ENCODE data around the gene HOXC9.

HOXC9 gene

DNA sequence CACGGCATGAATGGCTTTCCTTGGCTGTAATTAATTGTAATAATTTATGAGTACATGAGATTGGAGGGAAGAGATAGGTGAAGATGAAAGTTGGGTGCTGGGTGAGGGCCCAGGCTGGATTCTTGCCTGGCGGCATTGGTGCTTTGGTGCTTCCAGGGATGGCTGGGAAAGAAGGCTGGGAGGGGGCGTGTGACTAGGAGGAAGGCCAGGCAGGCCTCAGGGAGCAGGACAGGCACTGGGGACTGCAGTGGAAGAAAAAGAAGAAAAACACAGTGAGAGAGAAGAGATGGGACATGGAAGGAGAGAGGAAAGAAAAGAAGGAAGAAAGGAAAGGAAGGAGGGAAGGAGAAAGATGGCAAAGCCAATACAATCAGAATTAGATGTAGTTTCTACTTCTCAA lies 3.7 kb downstream of the HOXC9 start:
- DNase-seq = no peak

- DNase-seq = no peak
Measured at GRCh38 chr12:54004063-54004840, 4.3 kb downstream of the HOXC9 start.

GRCh38 chr12:54004841-54005530 lies 5.0 kb downstream of the HOXC9 start:
- DNase-seq = no peak

- no peak for DNase-seq
Measured at GRCh38 chr12:54005531-54005852, 5.5 kb downstream of the HOXC9 start.

DNA sequence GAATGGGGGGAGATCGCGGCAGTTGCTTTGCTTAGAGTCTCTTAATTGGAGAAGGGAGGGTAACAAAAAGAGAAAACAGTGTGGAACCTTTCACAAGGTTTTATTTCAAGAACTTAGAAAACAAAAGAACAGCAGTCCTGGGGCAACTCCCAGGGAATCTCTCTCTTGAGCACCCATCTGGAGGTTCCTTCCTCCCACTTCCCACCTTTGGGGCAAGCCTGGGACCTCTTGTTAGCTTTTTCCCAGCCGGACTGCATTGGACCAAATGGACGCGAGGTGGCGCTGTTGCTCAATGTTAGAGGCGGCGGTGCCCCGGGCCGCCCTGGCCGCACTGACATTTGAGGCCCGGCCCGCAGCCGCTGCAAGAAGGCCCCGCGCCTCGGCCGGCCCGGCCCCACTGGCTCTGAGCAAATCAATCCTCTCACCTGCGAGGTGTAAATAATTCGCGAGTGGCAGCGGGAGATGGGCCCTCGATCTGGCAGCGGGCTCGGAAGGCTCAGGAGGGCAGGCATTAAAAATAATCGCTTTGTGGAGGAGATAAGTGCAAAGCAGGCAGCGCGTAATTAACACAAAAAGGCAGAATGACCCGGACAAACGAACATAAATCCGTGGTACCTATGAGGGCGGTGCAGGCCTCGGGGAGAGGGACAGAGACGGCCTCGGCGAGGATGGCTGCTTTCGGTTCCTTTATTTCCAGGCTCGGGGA lies 6.0 kb downstream of the HOXC9 start:
- peak; percentile 70 for DNase-seq

- no peak for DNase-seq
Measured at GRCh38 chr12:54006559-54007220, 6.7 kb downstream of the HOXC9 start.

GRCh38 chr12:54007538-54008259 lies 7.7 kb downstream of the HOXC9 start:
- no peak for DNase-seq

DNA sequence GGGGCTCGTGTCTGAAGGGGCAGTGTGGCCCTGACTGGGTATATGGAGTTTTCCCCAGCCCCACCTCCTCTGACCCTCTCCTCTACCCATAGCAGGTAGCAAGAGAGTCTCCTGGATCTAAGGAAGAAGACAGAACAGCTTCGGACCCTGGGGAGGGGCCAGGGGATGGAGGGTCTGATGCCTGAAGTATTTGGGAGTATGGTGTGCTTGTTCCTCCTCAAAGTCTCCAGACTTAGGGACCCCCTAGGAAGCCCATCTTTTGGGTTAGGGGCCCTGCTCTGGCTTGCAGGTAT lies 8.2 kb downstream of the HOXC9 start:
- no peak for DNase-seq

GRCh38 chr12:54009171-54010052 lies 9.5 kb downstream of the HOXC9 start:
- DNase-seq = no peak

GRCh38 chr12:54010053-54010971 lies 10.4 kb downstream of the HOXC9 start:
- no peak for DNase-seq

DNA sequence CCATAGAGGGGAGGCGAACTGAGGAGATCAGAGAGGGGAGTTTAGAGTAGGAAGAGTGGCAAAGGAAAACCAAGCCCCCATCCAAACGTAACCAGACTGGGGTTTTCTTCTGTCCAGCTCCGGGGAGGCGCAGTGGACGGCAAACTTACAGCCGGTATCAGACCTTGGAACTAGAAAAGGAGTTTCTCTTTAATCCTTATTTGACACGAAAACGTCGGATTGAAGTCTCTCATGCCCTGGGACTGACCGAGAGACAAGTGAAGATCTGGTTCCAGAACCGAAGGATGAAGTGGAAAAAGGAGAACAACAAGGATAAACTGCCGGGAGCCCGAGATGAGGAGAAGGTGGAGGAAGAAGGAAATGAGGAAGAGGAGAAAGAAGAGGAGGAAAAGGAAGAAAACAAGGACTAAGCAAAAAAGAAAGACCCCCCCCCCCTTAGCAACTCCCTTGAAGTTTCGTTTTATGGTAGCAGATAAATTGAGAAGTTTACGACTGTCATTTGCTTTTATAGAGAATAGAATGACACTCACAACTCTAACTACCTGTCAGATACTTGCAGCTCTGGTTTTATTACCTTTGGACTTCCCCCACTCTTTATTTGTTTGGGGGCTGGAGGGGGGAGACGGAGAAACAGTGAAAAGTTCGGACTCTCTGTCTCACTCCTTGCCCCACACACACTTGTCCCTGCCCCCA lies 11.2 kb downstream of the HOXC9 start:
- DNase-seq = no peak

GRCh38 chr12:54011665-54012532 lies 11.9 kb downstream of the HOXC9 start:
- DNase-seq = no peak

DNA sequence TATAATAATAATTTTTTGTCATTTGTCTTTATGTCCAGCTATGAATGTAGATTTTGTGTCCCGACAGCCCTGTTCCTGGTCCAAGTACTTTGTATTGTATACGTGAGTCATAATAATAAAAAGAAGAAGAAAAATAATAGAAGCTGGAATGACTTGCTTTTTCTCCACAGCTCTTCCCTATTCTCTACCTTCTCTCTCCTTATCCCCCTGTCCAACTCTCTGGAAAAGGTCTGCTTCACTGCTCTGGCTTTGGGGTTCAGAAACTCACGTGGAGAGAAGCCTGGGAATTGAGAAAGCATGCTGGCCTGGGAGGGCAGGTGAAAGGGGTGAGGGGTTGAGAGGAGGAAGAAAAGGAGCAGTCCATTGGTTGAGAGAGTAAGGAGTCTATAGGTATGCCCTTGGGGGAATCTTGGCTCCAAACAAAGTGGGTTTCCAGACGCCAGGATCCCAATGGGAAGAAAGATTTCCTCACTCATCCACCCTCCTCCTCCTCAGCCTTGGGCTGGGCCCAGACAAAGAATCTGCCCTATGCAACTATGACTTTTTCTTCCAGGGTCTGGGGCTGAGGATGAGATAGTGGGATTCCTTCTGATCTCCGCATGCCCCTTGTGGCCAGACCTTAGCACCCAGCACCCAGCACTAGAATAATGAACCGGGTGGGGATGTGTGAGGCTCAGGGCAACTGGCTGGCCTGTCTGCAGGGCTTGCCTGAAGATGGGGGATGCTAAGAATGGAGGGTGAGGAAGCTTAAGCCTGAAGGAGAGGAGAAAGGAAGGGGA lies 12.9 kb downstream of the HOXC9 start:
- no peak for DNase-seq

- no peak for DNase-seq
Measured at GRCh38 chr12:54014377-54015017, 14.5 kb downstream of the HOXC9 start.

DNA sequence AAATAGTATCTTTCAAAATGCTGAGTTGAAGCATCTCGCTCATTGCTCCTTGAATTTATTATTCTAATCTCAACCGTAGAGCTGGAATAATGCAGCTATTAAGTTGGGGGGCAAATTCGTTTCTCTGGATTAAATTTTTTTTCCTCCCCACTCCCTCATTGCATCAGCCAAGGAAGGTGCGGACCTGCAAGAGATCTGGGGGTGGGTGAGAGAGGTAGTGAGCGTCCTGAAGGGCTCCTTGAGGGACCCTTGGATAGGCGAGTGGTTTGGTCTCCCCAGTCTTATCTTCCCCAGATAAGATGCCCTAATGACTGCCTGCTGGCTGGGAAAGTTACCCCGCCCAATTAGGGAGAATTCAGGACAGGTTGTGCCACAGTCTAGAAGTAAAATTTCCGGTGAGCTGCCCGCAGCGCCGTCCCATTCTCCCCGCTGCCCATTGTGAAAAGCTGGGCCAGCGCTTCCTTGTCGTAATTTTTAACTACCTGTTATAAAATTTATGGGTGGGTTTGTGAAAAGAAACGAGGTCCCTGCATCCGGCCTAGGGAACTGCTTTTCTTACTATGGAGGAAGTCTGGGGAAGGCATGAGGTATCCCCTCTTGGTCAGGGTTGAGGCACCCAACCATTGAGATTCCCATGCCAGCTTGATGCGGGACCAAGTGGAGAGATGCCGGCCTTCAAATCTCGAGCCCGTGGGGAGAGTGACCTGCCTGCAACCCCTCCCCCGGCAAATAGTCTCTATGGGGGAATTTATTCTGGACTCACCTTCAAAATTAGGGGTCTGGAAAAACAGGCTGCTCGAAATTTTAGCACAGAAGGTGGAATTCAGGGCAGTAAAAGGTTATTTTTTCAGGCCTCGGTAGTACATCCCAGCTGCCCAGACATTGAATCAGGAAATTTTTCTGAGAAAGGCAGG lies 15.3 kb downstream of the HOXC9 start:
- DNase-seq = no peak

- no peak for DNase-seq
Measured at GRCh38 chr12:54016051-54016450, 16.1 kb downstream of the HOXC9 start.

DNA sequence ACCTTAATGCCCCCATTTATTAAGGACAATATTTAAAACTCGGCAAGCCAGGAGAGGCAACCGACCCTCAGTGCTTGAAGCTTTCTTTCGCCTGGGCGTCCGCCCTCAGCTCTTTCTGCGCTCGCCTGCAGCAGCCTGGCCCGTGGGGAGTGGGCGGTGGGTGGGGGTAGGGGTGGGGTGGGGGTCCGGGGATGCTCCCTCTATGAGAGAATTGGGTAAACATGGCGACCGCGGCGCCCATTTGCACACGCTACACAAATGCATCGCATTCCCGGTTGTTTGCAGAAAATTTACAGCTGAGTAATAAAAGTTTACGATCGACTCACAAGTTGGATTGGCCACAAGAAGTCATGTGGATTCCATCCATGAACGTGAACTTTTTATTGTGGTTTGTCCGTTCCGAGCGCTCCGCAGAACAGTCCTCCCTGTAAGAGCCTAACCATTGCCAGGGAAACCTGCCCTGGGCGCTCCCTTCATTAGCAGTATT lies 16.6 kb downstream of the HOXC9 start:
- peak; percentile 75 for DNase-seq
